Fibroblast of the aortic adventitia (primary cell): ENCODE results near the gene TAF12. TPM values are rescaled to one million over a fixed set of nuclear protein-coding genes. Genes with fewer than 3 reads are reported as not detected.

Source experiments
- DNase-seq: peaks from one replicate; pipeline ENCODE4 v3.0.0-alpha.2; 2010; ENCODE audit warnings: low read depth
- H3K4me3 ChIP-seq: 2 replicates; pipeline ENCODE4 v1.5.1; 2011; ENCODE audit warnings: low read depth, mild to moderate bottlenecking, control low read depth, low read length, moderate library complexity
- CTCF ChIP-seq: IDR thresholded peaks from 2 replicates; pipeline ENCODE4 v1.5.1; 2011; ENCODE audit warnings: mild to moderate bottlenecking, low read length, control low read depth, inconsistent platforms; ENCODE audit not compliant: insufficient read depth
- small RNA-seq: library from RNA; depleted of rRNA; stranded (forward); fragments of <200 nt; gene quantifications from one replicate; pipeline ENCODE3, GENCODE V24; 2012
- total RNA-seq: library from RNA; depleted of rRNA; stranded (reverse); fragments of >200 nt; gene quantifications from 2 replicates; pipeline ENCODE4 v1.2.3, GENCODE V29; 2012; ENCODE audit warnings: low replicate concordance

Gene TAF12
- total RNA-seq, 1 donor, result 36.0 TPM

- no peak overlapping the region for H3K4me3 ChIP-seq
- no peak for DNase-seq
- TF ChIP-seq CTCF, result no peak
These were observed 75.9 kb downstream of the TAF12 start for GRCh38 chr1:28566931-28567330.

- no peak for DNase-seq
- TF ChIP-seq CTCF, result no peak
- no peak overlapping the region for H3K4me3 ChIP-seq
These were observed 77.1 kb downstream of the TAF12 start for GRCh38 chr1:28565726-28566125.

- no peak for TF ChIP-seq CTCF
- H3K4me3 ChIP-seq, result no peak overlapping the region
- DNase-seq, result no peak
These were observed 77.8 kb downstream of the TAF12 start for GRCh38 chr1:28565040-28565439.

GRCh38 chr1:28564310-28564709 lies 78.6 kb downstream of the TAF12 start:
- DNase-seq, result no peak
- H3K4me3 ChIP-seq, result no peak overlapping the region
- no peak for TF ChIP-seq CTCF

GRCh38 chr1:28560886-28561285 lies 82.0 kb downstream of the TAF12 start:
- H3K4me3 ChIP-seq, result no peak overlapping the region
- DNase-seq, result no peak
- no peak for TF ChIP-seq CTCF

Small RNA genes lying within 50 kb of the gene (small RNA-seq; reads per million reads assigned to genes)
- not detected for gene RF00422
- not detected for gene RNU11
- not detected for gene SNORA16A
- gene SNORA44, result not detected
- gene SNORA61, result not detected
- gene SNORD99, result 668 reads per million, percentile 99 among the genes with 10 or more reads in this experiment

Other genes starting within 250 kb of the TAF12 start
- gene RCC1, start 137.0 kb downstream of the TAF12 start, total RNA-seq, result 28.8 and 101 TPM in 2 replicates
- gene TRNAU1AP, start 90.0 kb downstream of the TAF12 start, total RNA-seq, result 18.8 and 29.7 TPM in 2 replicates
- 1.6 and 3.4 TPM in 2 replicates for gene RAB42, start 50.8 kb downstream of the TAF12 start, total RNA-seq
- not detected in 2 replicates for gene RNU11, start 5.5 kb upstream of the TAF12 start, total RNA-seq
- 5.8 and 11.4 TPM in 2 replicates for gene GMEB1, start 25.7 kb upstream of the TAF12 start, total RNA-seq
- 36.9 and 64.2 TPM in 2 replicates for gene YTHDF2, start 93.9 kb upstream of the TAF12 start, total RNA-seq
- gene OPRD1, start 169.1 kb upstream of the TAF12 start, total RNA-seq, result not detected in 2 replicates